ENCODE data around the gene ZNF512.
"Not testable (repeated sequence)": the region's sequence is repeated elsewhere in the genome, so short reads cannot be mapped to it uniquely, and the experiment has no call there.

ZNF512 gene

DNA sequence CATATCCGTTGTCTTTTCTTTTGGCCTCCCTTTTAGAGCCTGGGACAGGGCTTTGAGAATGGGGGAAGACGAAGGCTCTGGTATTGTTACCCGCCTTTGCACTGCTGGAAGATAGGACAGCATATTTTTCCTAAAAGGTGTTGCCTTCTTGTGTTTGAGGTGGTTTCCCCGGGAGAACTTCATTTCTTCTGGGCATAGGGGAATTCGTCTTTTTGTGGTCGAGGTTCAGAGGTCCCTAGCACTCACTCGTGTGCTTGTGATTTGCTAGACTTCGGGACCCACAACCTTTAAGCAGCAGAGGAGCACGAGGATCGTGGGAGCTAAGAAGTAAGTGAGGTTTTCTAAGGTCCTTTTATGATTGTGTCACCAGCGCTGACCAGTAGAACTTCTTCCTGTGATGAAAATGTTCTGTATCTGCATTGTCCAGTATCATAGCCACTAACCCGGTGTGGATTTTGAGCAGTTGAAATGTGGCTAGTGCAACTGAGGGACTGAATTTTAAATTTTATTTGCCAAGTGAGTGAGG lies 611 bp downstream of the ZNF512 start:
- peak in 1 of 2 experiments; percentile 27 for DNase-seq

DNA sequence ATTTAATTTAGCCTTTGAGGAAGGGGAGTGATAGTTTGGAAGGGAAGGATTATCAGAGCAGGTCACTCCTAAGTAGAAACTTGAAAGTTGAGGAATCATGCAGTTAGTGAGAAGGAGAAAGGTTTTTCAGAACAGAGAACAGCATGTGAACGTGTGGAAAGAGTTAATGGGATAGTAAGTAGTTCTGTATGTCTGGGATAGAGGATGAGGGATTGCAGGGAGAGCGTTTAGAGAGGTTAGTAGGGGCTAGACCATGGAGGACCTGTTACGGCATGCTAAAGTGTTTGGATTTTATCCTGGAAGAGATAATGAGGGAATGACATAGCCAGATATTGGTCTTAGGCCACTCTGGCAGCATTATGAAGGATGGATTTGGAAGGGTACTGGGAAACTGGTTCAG lies 1.8 kb downstream of the ZNF512 start:
- DNase-seq: no peak

DNA sequence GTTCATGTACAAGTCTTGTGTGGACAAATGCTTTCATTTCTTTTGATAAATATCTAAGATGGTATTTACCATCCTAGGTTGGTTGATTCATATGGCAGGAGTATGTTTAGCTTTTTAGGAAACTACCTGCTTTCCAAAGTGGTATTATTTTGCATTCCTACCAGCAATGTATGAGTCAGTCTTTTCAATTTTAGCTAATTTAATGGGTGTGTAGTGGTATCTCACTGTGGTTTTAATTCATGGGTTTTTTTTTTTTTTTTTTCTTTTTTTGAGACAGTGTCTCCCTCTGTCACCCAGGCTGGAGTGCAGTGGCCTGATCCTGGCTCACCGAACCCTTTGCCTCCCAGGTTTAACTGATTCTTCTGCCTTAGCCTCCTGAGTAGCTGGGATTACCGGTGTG lies 4.2 kb downstream of the ZNF512 start:
- DNase-seq: no peak

DNA sequence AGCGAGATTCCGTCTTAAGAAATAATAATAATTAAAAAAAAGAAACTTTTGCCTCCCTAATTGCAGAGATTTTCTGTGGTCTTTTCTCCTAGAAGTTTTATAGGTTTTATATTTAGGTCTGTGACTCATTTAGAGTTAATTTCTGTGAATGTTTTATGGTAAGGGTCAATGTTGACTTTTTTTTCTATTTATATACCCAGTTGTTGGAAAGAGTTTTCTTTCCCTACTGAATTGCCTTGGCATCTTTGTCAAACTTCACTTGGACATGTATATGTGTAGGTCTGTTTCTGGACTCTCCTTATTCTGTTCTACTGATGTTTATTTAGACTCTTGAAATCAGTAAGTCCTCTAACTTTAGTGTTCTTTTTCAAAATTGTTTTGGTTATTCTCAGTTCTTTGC lies 5.5 kb downstream of the ZNF512 start:
- DNase-seq: no peak

DNA sequence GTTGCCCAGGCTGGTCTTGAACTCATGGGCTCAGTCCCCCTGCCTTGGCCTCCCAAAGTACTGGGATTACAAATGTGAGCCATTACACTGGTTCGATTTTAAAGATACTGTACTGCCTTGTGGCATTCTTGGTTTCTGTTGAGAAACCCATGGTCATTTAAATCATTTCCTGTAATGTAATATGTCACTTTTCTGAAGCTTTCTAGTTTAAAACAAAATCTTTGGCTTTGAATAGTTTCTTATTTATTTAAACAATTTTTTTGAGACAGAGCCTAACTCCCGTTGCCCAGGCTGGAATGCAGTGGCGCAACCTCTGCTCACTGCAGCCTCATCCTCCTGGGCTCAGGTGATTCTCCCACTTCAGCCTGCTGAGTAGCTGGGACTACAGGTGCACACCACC lies 8.9 kb downstream of the ZNF512 start:
- no peak for DNase-seq

DNA sequence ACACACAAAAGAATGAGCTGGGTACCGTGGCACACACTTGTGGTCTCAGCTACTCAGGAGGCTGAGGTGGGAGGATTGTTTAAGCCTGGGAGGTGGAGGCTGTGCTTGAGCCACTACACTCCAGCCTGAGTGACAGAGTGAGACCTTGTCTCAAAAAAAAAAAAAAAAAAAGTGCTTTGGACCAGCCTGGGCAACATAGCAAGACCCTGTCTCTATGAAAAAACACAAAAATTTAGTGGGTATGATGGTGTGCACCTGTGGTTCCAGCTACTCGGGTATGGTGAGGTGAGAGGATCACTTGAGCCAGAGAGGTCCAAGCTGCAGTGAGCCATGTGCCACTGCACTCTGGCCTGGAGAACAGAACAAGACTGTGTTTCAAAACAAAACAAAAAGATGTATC lies 10.4 kb downstream of the ZNF512 start:
- DNase-seq: no peak

DNA sequence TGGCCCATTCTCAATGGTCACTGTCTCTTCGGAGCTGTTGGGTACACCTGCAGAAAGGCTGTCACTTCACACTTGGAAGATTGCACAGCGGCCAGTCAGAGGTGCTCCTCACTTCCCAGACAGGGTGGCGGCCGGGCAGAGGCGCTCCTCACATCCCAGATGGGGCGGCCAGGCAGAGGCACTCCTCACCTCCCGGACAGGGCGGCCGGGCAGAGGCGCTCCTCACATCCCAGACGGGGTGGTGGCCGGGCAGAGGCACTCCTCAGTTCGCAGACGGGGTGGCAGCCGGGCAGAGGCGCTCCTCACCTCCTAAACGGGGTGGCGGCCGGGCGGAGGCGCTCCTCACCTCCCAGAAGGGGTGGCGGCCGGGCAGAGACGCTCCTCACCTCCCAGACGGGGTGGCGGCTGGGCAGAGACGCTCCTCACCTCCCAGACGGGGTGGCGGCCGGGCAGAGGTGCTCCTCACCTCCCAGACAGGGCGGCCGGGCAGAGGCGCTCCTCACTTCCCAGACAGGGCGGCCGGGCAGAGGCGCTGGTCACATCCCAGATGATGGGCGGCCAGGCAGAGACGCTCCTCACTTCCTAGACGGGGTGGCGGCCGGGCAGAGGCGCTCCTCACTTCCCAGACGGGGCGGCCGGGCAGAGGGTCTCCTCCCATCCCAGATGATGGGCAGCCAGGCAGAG lies 11.3 kb downstream of the ZNF512 start:
- not testable (repeated sequence) for DNase-seq

DNA sequence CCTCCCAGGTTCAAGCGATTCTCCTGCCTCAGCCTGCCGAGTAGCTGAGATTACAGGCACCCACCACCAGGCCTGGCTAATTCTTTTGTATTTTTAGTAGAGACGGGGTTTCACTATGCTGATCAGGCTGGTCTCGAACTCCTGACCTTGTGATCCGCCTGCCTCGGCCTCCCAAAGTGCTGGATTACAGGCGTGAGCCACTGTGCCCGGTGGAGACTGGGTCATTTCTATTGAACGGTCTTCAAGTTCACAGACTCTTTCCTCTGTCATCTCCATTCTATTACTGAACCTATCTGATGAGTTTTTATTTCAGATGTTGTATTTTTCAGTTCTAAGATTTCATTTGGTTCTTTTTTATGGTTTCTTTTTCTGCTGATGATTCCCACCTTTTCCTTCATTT lies 12.6 kb downstream of the ZNF512 start:
- DNase-seq: not testable (repeated sequence)

DNA sequence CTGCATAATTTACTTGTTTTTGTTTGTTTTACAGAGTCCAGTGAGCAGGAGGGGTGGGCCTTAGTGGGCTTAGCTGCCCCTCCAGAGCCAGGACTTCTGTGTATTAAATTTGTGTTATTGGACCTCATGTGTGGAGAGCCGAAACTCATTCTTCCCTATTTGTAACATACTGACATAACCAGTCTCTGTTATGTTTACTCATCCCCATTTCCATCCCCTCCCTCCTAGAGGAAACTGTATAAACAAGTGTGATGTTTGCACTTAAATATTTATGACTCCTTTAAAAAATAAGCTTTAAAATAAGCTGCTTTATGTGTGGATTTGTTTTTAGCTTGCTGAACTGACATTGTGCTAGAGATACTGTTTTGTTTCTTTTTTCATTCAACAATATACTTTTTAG lies 13.8 kb downstream of the ZNF512 start:
- DNase-seq: no peak

DNA sequence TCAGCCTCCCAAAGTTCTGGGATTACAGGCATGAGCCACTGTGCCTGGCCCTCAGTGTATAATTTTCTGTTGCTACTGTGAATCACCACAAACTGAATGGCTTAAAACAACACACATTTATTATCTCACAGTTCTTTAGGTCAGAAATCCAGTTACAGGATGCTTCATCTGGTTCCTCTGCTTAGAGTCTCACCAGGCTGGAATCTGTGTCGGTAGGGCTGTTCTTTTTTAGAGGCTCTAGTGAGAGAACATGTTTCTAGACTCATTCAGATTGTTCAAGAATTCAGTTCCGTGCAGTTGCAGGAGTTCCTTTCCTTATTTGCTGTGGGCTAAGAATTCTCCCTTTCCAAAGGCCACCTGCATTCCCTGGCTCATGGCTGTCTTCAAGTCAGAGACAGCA lies 23.8 kb downstream of the ZNF512 start:
- no peak for DNase-seq

DNA sequence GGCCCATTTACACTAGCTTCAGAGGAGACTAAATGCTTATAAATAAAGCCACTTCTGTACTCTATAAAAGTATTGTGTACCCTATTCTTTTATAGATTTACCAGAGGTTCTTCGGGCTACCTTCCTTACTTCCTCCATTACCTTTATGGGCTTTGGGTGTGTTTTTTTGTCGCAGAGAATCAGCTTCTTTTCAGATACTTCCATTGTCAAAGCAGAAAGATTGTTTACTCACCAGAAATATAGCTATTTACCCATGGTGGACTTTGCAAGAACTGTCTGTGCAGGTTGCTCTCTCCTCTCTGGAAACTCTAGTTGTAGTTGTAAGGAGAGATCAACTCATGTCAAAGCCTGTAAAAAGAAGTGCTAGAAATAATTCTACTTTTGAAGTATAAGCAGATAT lies 31.1 kb downstream of the ZNF512 start:
- DNase-seq: no peak

DNA sequence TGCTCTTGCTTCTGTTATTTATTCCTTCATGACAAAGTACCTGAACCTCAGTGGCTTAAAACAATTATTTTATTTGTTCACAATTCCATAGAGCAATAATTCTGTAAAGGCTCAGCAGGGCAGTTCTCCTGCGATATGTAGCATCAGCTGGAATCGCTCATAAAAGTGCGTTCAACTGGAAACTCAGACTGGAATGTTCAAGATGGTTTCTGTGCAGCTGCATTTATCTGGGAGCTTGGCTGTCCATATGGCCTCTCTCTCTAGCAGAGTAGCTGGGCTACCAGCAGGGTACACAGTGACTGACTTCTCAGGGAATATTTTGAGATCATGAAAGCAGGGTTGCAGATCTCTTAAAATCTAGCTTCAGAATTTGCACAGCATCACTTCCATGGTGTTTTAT lies 32.5 kb downstream of the ZNF512 start:
- no peak for DNase-seq

DNA sequence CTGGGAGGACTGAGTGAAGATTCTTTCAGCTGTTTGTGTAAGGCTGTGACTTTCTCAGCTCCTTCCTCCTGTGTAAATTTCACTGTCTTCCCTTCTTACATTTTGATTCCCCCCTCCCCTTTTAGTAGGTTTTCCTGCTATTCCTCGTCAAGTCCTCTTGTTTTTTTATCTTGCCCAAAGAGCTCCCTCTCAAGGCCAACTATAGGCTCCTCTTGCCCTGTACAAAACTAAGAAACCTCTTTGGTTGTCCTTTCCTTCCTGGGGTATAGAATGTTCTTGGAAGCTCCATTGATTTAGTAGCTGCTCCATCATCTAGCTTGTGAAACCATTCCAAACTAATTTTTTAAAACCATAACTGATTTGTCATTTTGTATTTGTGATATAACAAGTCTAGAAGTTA lies 38.7 kb downstream of the ZNF512 start:
- DNase-seq: no peak

DNA sequence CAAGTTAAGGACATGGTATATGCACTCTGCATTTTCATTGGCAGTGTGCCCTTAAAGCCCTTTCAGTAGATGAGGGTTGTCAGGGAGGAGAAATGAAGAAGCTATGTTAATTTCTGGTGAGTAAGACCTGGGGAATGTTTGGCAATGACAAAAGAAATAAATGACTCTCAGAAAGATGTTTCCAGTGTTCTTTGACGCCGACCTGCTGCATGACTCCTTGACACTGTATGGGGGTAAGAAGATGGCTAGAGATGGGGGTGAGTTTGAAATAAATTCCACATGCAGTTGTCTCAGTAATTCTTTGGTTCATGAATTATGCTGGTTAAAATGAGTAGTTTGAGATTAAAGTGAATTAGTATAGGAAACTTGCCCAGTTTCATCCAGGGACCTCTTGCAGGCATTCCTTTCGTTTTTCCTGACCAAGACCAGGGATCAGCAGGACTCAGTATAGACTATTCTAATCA lies 40.1 kb downstream of the ZNF512 start:
- DNase-seq: no peak

DNA sequence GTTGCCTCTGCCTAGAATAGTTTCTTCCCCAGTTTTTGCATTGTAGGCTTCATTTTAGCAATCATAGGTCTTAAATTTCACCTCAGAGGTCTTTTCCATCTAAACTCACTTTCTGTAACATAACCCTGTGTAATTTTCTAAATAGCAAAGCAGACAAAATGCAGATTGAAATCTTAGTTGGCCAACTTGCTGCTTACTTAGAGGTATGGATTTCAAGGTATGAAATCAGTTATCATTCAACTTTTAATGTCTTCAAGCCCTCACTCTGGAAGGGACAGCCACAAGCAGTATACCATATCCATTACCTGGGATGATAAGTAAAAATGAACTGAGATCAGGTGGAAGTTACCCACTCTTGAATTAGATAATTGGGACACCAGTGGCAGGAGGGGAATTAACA lies 42.1 kb downstream of the ZNF512 start:
- DNase-seq: no peak

DNA sequence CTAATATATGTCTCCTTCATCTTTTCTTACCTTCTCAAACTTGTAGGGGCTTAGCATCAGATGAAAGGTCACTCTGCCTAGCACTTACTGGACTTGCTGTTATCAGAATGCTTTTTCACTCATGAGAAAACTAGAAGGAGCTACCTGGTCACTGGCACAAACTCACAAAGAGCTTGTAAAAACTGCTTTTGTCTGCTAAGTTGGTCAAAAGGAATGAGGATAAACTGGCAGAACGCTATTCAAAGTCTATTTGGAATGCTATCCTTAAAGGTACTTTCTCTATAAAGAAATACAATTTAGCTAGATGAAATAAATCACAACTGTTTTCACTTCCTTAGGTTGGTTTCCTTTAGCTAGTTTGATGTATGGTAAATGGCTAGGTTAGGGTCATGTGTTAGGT lies 43.5 kb downstream of the ZNF512 start:
- not testable (repeated sequence) for DNase-seq

DNA sequence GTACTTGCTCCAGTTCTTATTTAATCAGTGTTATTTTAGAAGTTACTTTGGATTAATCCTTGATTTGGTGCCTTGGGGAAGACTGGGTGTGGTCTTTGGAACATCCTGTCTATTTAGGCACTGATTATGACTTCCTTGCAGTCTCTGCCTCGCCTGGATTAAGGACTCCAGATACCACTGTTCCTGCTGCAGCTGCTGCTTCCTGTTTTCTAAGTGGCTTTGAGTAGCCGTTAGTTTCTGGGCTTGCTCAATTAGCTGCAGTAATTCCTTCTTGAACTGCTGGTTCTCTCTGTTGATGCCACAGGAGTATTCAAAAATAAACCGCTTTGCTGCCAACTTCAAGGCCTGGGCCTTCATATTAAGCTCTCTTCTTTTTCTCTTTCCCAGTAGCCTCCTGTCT lies 44.1 kb downstream of the ZNF512 start:
- not testable (repeated sequence) for DNase-seq

DNA sequence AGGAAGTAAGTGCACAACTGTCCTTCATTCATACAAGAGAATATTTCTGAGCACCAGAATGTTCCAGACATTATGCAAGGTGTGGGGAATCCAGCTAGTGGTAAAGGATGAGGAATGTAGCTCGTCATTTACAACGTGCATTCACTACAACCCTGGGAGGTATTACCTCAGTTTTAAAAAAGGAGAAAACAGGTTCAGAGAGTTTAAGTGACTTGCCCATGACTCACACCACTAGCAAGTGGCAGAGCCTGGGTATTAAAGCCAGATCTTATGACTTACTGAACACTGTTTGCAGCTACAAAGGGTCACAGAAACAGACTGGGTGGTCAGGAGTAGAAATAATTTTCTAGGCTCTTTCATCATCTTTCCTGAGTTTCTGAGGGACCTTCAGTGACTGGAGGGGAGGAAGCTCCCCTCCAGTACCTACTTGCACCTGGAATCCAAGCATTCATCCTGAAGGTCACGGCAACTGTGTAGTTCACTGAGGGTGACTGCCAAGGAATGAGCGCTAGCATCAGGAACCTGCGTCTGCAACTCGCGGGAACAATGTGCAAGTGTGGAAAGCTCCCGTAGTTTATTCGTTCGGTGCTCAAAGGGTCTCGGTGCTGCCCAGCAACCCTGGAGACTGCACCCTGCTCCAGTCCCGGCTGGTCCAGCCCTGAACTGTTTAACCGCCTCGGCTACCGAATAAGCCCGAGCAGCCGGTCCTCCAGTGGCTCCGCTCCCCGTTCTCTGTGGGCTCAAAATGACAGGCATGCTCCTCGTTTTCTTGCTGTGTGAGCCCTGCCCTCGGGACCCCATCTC lies 45.3 kb downstream of the ZNF512 start:
- no peak for DNase-seq

DNA sequence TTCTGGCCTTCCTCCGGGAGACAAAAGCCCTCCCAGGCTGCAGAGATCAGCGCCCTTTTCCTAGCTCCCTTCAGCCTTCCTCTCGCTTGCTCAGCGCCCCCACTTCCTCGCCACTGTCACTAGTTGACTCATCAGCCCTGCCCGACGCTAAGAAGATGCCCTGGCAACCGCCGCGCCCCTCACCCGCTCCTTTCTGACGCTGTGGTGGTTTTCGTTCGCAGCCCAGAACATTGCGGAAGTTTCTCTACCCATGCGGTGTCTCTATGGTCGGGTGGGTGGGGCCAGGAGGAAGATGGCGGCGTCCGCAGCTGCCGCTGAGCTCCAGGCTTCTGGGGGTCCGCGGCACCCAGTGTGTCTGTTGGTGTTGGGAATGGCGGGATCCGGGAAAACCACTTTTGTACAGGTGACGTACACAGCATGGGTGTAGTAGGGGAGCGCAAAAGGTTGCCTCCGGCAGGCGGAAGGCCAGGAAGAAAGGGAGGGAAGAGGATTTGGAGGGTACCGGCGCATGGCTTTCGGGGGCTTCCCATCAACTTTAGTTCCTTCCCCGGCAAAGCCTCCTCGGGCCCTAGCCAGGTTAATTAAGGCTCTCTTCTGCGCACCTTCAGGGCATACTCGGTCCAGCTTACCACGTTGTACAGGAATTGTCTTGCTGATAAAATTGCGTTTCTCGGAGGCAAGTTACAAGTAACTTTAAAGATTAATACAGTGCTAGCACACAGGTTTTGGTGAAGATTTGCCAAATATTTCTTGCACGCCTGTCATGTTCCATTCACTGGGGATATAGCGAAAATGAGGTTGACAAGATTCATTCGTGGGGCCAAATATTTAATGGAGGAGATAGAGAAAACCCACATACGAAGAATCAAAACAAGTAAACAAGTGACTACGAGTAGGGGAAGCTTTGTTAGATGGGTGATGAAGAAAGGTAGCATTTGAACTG lies 46.2 kb downstream of the ZNF512 start, which contains the start of the genes CCDC121 and GPN1:
Gene CCDC121, minus strand, starts transcription at position 246 of the 943 bp plus-strand sequence. CDS start 1,213 bp downstream, outside the sequence.
Gene GPN1, plus strand, starts transcription at position 284 of the 943 bp plus-strand sequence. Its CDS starts 9 bp downstream, at position 293.
- peak; percentile 94 to 96 for DNase-seq

DNA sequence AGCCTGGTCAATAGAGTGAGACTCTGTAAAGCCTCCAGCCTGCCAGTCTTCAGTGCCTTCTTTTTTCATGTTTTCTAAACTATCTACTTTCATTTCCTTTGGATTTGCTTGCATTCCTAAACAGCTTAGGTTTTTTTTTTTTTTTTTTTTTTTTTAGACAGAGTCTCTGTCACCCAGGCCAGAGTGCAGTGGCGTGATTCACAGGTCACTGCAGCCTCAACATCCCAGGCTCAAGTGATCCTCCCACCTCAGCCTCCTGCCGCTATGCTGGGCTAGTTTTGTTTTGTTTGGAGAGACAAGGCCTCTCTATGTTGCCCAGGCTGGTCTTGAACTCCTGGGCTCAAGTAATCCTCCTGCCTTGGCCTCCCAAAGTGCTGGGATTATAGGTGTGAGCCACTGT lies 47.4 kb downstream of the ZNF512 start:
- not testable (repeated sequence) for DNase-seq

DNA sequence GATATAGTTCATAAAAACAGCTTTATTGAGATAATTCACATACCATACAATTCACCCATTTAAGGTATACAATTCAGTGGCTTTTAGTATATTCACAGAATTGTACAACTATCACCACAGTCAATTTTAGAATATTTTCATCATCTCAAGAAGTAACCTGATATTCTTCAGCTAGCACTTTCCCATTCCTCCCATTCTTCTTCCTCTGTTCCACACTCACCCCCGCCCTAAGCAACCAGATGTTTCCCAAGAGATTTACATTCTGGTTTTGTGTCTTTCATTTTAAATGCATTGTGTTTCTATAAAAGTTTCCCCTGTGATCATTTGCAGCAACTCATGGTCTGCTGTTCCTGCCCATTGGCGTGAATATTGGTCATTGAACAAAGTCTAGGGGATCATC lies 51.4 kb downstream of the ZNF512 start:
- no peak for DNase-seq

DNA sequence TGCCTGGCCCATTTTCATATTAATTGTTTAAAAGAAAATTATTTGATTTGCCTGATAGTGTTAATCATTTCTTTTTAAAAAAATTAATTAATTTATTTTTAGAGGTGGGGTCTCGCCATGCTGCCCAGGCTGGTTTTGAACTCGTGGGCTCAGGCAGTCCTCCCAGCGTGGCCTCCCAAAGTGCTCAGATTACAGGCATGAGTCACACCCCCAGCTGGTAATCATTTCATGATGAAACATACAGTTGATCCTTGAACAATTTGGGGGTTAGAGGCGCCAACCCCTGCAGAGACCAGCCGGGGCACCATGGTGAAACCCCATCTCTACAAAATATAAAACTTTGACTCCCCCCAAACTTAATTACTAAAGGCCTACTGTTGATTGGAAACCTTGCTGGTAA lies 53.9 kb downstream of the ZNF512 start:
- DNase-seq: no peak

All from activated T-cell treated with anti-CD3 and anti-CD28 coated beads, Interleukin-2, amount 50 U/mL, for 48 hours (primary cell).